Right lobe of liver (tissue), 4 donors: ENCODE results near the gene RSAD2.

Experiments
- CTCF ChIP-seq, 4 donors: fragments of 200-600 bp in 3 of 4; fragments of 450-650 bp in 1 of 4; IDR thresholded peaks; one replicate each; pipeline versions ENCODE4 v1.5.1 to v1.8.0; 2016 to 2022; ENCODE audit warnings: antibody characterized with exemption in 4 of 4, mild to moderate bottlenecking in 2 of 4
- POLR2A ChIP-seq: fragments of 450-650 bp; IDR thresholded peaks from one replicate; pipeline ENCODE4 v1.6.1; 2017; ENCODE audit warnings: antibody characterized with exemption, mild to moderate bottlenecking
- donor health status: DM: no; HTN: no; CAD: no.
- donor health status: DM: no; HTN: no; CAD: no.
- donor health status: DM: no; HTN: yes; CAD: no.

DNA sequence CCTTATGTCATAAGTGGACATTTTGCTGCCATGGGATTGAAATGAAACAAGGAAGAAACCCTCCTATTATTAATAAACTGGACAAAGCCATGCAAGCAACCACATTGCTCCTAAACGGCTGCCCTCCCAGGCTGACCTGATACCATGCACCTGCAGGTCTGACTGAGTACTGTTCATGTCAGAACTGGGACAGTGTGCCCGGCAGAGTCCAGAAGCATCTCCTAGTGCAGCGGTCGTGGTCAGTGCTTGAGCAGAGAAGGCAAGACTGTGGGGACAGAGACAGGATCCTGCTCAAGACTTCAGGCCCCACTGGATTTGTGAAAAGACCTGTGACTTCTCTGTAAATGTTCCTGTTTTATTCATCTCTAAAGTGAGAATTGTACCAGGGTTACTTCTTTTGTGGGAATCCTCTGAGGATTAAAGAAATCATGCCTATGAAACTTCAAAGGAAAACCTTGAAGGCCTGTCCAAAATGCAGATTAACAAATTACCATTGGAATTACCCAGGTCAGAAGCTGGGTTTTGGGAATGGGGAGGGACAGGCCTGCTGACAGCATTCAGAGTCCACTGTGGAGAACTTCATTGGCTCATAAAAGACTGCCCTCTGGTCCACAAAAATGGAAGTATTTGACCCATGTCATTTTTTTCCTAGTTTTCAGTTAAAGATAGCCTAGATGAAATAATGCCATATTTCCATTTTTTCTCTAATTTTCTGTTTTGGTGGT, 53.5 kb downstream of the RSAD2 start:
- TF ChIP-seq CTCF (IDR thresholded peaks at IDR 0.05) (no peak), POLR2A (no peak)
